Activated CD4-positive, CD25-positive, alpha-beta regulatory T cell treated with anti-CD3 and anti-CD28 coated beads, Interleukin-2, amount 50 U/mL, for 24 hours (primary cell): Measurements from ENCODE around the gene ADGRG6.

Experiments
- ATAC-seq, 2 donors: fragments of 150-1000 bp; cut with Tn5 transposase; one replicate each; pipeline ENCODE4 v1.10.0; 2021; ENCODE audit warnings: mild to moderate bottlenecking in 1 of 2, moderate library complexity in 1 of 2

Gene ADGRG6

GRCh38 chr6:142350309-142350708 lies 48.5 kb downstream of the ADGRG6 start:
- no peak for ATAC-seq

- no peak for ATAC-seq
Measured at GRCh38 chr6:142353690-142354089, 51.9 kb downstream of the ADGRG6 start.

GRCh38 chr6:142354650-142355049 lies 52.8 kb downstream of the ADGRG6 start:
- no peak for ATAC-seq

GRCh38 chr6:142355520-142356174 lies 53.8 kb downstream of the ADGRG6 start:
- ATAC-seq: peak in 1 of 2 donors; percentile 30

- peak in 1 of 2 donors; percentile 17 for ATAC-seq
Measured at GRCh38 chr6:142356201-142356883, 54.5 kb downstream of the ADGRG6 start.

- no peak for ATAC-seq
Measured at GRCh38 chr6:142356884-142357225, 55.0 kb downstream of the ADGRG6 start.

- ATAC-seq: no peak
Measured at GRCh38 chr6:142357879-142358278, 56.1 kb downstream of the ADGRG6 start.

- no peak for ATAC-seq
Measured at GRCh38 chr6:142359271-142359960, 57.6 kb downstream of the ADGRG6 start.

- no peak for ATAC-seq
Measured at GRCh38 chr6:142361345-142361744, 59.5 kb downstream of the ADGRG6 start.

- ATAC-seq: no peak
Measured at GRCh38 chr6:142361779-142362750, 60.3 kb downstream of the ADGRG6 start.

- no peak for ATAC-seq
Measured at GRCh38 chr6:142367061-142367460, 65.3 kb downstream of the ADGRG6 start.

GRCh38 chr6:142367501-142368018 lies 65.8 kb downstream of the ADGRG6 start:
- no peak for ATAC-seq

- ATAC-seq: no peak
Measured at GRCh38 chr6:142369266-142369665, 67.5 kb downstream of the ADGRG6 start.

- no peak for ATAC-seq
Measured at GRCh38 chr6:142372348-142372747, 70.5 kb downstream of the ADGRG6 start.

GRCh38 chr6:142373268-142374090 lies 71.7 kb downstream of the ADGRG6 start:
- no peak for ATAC-seq

GRCh38 chr6:142374091-142374770 lies 72.4 kb downstream of the ADGRG6 start:
- no peak for ATAC-seq

- ATAC-seq: no peak
Measured at GRCh38 chr6:142374965-142375733, 73.3 kb downstream of the ADGRG6 start.

- no peak for ATAC-seq
Measured at GRCh38 chr6:142376115-142376514, 74.3 kb downstream of the ADGRG6 start.

- no peak for ATAC-seq
Measured at GRCh38 chr6:142376800-142377496, 75.1 kb downstream of the ADGRG6 start.

GRCh38 chr6:142377497-142377848 lies 75.7 kb downstream of the ADGRG6 start:
- no peak for ATAC-seq
